Spleen (tissue), 11 donors: ENCODE results near the gene LNX2. TPM values are rescaled to one million over a fixed set of nuclear protein-coding genes. Genes with fewer than 3 reads are reported as not detected.

Experiments used
- DNase-seq: peaks from one replicate; pipeline ENCODE4 v3.0.0-alpha.2; 2020
- H3K27ac ChIP-seq, 8 donors: fragments of 200-600 bp; sonication (generic) in 7 of 8; 1 replicate in 4 of 8; 2 replicates in 4 of 8; pipeline versions ENCODE4 v1.5.0 to v1.8.0; 2016 to 2021; ENCODE audit warnings: inconsistent platforms in 4 of 8, mild to moderate bottlenecking in 4 of 8, moderate library complexity in 1 of 8
- H3K27me3 ChIP-seq, 7 donors: fragments of 200-600 bp; sonication (generic) in 6 of 7; replicated peaks in 1 of 7; 1 replicate in 4 of 7; 2 replicates in 3 of 7; pipeline versions ENCODE4 v1.5.0 to v1.8.0; 2016 to 2021; ENCODE audit warnings: inconsistent platforms in 3 of 7, mild to moderate bottlenecking in 1 of 7
- H3K36me3 ChIP-seq, 6 donors: fragments of 200-600 bp; sonication (generic) in 5 of 6; 1 replicate in 4 of 6; 2 replicates in 2 of 6; pipeline versions ENCODE4 v1.5.0 to v1.8.0; 2016 to 2021; ENCODE audit warnings: inconsistent platforms in 2 of 6
- H3K4me1 ChIP-seq, 6 donors: fragments of 200-600 bp; sonication (generic) in 5 of 6; 1 replicate in 3 of 6; 2 replicates in 3 of 6; pipeline versions ENCODE4 v1.5.0 to v1.8.0; 2016 to 2021; ENCODE audit warnings: inconsistent platforms in 3 of 6
- H3K4me3 ChIP-seq, 8 donors: fragments of 200-600 bp; sonication (generic) in 7 of 8; 1 replicate in 4 of 8; 2 replicates in 4 of 8; pipeline versions ENCODE4 v1.5.0 to v1.8.0; 2016 to 2021; ENCODE audit warnings: inconsistent platforms in 4 of 8, mild to moderate bottlenecking in 4 of 8, moderate library complexity in 2 of 8
- H3K9me3 ChIP-seq, 8 donors: fragments of 200-600 bp; sonication (generic) in 7 of 8; 1 replicate in 4 of 8; 2 replicates in 4 of 8; pipeline versions ENCODE4 v1.5.0 to v1.8.0; 2016 to 2021; ENCODE audit warnings: inconsistent platforms in 4 of 8
- CTCF ChIP-seq, 11 experiments: fragments of 200-600 bp in 7 of 11; fragments of 450-650 bp in 4 of 11; sonication (generic) in 4 of 11; IDR thresholded peaks in 8 of 11; conservative IDR thresholded peaks in 3 of 11; 1 replicate in 7 of 11; 2 replicates in 4 of 11; pipeline versions ENCODE4 v1.4.0 to v1.8.0; 2016 to 2021; ENCODE audit warnings: antibody characterized with exemption in 11 of 11, inconsistent platforms in 4 of 11, mild to moderate bottlenecking in 1 of 11
- POLR2A ChIP-seq, 3 donors: fragments of 450-650 bp; IDR thresholded peaks; one replicate each; pipeline ENCODE4 v1.5.1; 2017; ENCODE audit warnings: antibody characterized with exemption in 3 of 3, mild to moderate bottlenecking in 1 of 3
- POLR2AphosphoS5 ChIP-seq, 3 donors: sonication (generic); formaldehyde crosslinking; IDR thresholded peaks; one replicate each; pipeline ENCODE4 v1.5.1; 2017; ENCODE audit warnings: antibody characterized with exemption in 3 of 3
- WGBS, 5 donors: extraction: QIAGEN DNeasy Blood & Tissue Kit in 3 of 5; methylation state at CpG; one replicate each; pipeline versions ENCODE4 v1.1.5 to v1.1.7; 2013 to 2018; 5-methylcytosine and 5-hydroxymethylcytosine counted together
- intact Hi-C: fragments of 100-400 bp; cut with DNase I; formaldehyde crosslinking; loops from one replicate; pipeline ENCODE4 v1.15.0; 2023; ENCODE audit warnings: low total_unique reads
- polyA plus RNA-seq, 3 donors: library from polyadenylated mRNA; stranded (reverse); fragments of 200-250 nt; gene quantifications; one replicate each; pipeline ENCODE4 v1.2.1, GENCODE V29; 2013
- total RNA-seq, 7 donors: library from RNA; depleted of rRNA in 3 of 7; stranded (reverse); fragments of >200 nt in 3 of 7; fragmentation: NEBNext Ultra II Directional in 4 of 7; extraction: Animal tissue kit (Norgen Biotek cat#: 25700) in 4 of 7; gene quantifications; one replicate each; pipeline versions ENCODE4 v1.1.0 to v1.2.1, GENCODE V29; 2016 to 2021
- donor health status: healthy with polysubstance abuse.
- donor health status: DM: no; HTN: no; CAD: no; lungs with moderate emphysema.
- donor health status: DM: no; HTN: no; CAD: no.
- donor health status: Bipolar disorder and iron deficiency.
- donor health status: healthy.
- donor health status: DM: no; HTN: no; CAD: no.
- donor health status: DM: yes; HTN: yes; CAD: no.

Gene LNX2
- total and polyA plus RNA-seq, 10 donors = 1.8 to 8.8 (median 6.7) TPM

- no peak overlapping the region for H3K4me3 ChIP-seq
- no peak overlapping the region for H3K27ac ChIP-seq
- no peak for DNase-seq
- 44 to 68% (median 60%) methylated on average over 2 of the region's 2 CpGs for WGBS, 5 donors
- intact Hi-C loops = no loop called here
- no peaks in the 10 kb centered on the region for H3K27me3 ChIP-seq
- peaks cover 0 to 56% (median 18%) of the 10 kb centered on the region in 6 donors for H3K36me3 ChIP-seq
- H3K9me3 ChIP-seq = no peaks in the 10 kb centered on the region
- TF ChIP-seq POLR2AphosphoS5 (IDR thresholded peaks at IDR 0.05) (no peak), CTCF (IDR thresholded peaks at IDR 0.05 in 8 of 11, conservative IDR thresholded peaks at IDR 0.05 in 3 of 11) (no peak), POLR2A (IDR thresholded peaks at IDR 0.05) (no peak)
- H3K4me1 ChIP-seq = no peaks in the 10 kb centered on the region
Measured at GRCh38 chr13:27556109-27556508, 64.2 kb downstream of the LNX2 start.

GRCh38 chr13:27551562-27551961, 68.8 kb downstream of the LNX2 start:
- Histone ChIP-seq H3K9me3 (no peaks in the 10 kb centered on the region), H3K27ac (no peak overlapping the region), H3K4me1 (no peaks in the 10 kb centered on the region), H3K4me3 (no peak overlapping the region), H3K36me3 (peaks cover 0 to 90% (median 40%) of the 10 kb centered on the region in 6 donors), H3K27me3 (no peaks in the 10 kb centered on the region)
- TF ChIP-seq POLR2A (IDR thresholded peaks at IDR 0.05) = no peak
- no peak for TF ChIP-seq CTCF (IDR thresholded peaks at IDR 0.05 in 8 of 11, conservative IDR thresholded peaks at IDR 0.05 in 3 of 11)
- no peak for TF ChIP-seq POLR2AphosphoS5 (IDR thresholded peaks at IDR 0.05)
- DNase-seq = no peak
- WGBS, 5 donors = 79 to 87% (median 83%) methylated on average over 4 of the region's 4 CpGs
- intact Hi-C loops = no loop called here

GRCh38 chr13:27549406-27549981, 70.8 kb downstream of the LNX2 start:
- no peaks in the 10 kb centered on the region for H3K27me3 ChIP-seq
- intact Hi-C loops = no loop called here
- no peaks in the 10 kb centered on the region for H3K4me1 ChIP-seq

GRCh38 chr13:27542220-27542619, 78.1 kb downstream of the LNX2 start:
- no peak for TF ChIP-seq POLR2A (IDR thresholded peaks at IDR 0.05)
- TF ChIP-seq CTCF (IDR thresholded peaks at IDR 0.05 in 8 of 11, conservative IDR thresholded peaks at IDR 0.05 in 3 of 11) = no peak
- no peak for TF ChIP-seq POLR2AphosphoS5 (IDR thresholded peaks at IDR 0.05)
- H3K27me3 ChIP-seq = no peaks in the 10 kb centered on the region
- H3K4me1 ChIP-seq = no peaks in the 10 kb centered on the region
- no peak overlapping the region for H3K27ac ChIP-seq
- intact Hi-C loops = no loop called here
- no peaks in the 10 kb centered on the region for H3K9me3 ChIP-seq
- H3K4me3 ChIP-seq = no peak overlapping the region
- WGBS, 5 donors = 76 to 93% (median 85%) methylated on average over 3 of the region's 3 CpGs
- peaks cover 0 to 16% (median 0%) of the 10 kb centered on the region in 6 donors for H3K36me3 ChIP-seq
- DNase-seq = no peak

More at GRCh38 chr13:27549406-27549981, 70.8 kb downstream of the LNX2 start:
- no peak for DNase-seq
- WGBS, 5 donors = 92 to 98% (median 95%) methylated on average over 8 of the region's 8 CpGs
- Histone ChIP-seq H3K9me3 (no peaks in the 10 kb centered on the region), H3K36me3 (peaks cover 0 to 81% (median 32%) of the 10 kb centered on the region in 6 donors), H3K4me3 (no peak overlapping the region), H3K27ac (no peak overlapping the region)
- no peak for TF ChIP-seq POLR2A (IDR thresholded peaks at IDR 0.05)
- no peak for TF ChIP-seq CTCF (IDR thresholded peaks at IDR 0.05 in 8 of 11, conservative IDR thresholded peaks at IDR 0.05 in 3 of 11)
- no peak for TF ChIP-seq POLR2AphosphoS5 (IDR thresholded peaks at IDR 0.05)
